SK-N-SH treated with all-trans-retinoic acid at 6 μM for 48 hours (cell line): ENCODE data around the gene MKX.

Source experiments
- ATAC-seq: fragments of 200-7000 bp; cut with Tn5 transposase; 3 replicates; pipeline ENCODE4 v1.9.1; 2020; ENCODE audit warnings: mild to moderate bottlenecking, moderate library complexity
- ARNTL ChIP-seq: fragments of 450-650 bp; formaldehyde crosslinking; IDR thresholded peaks from 2 replicates; pipeline ENCODE4 v1.5.0; 2020; ENCODE audit warnings: low read depth, mild to moderate bottlenecking, moderate library complexity, borderline replicate concordance
- BACH2 ChIP-seq: fragments of 250-450 bp; sonication (Bioruptor Pico); IDR thresholded peaks from 2 replicates; pipeline ENCODE4 v1.9.0; 2021; ENCODE audit warnings: mild to moderate bottlenecking, borderline replicate concordance
- CSRNP3 ChIP-seq: fragments of 250-450 bp; sonication (Bioruptor Pico); IDR thresholded peaks from 2 replicates; pipeline ENCODE4 v1.5.1; 2021; ENCODE audit warnings: mild to moderate bottlenecking, moderate library complexity
- GLIS3 ChIP-seq: fragments of 250-450 bp; sonication (Bioruptor Pico); IDR thresholded peaks from 2 replicates; pipeline ENCODE4 v1.5.0; 2020; ENCODE audit warnings: mild to moderate bottlenecking, moderate library complexity
- ISL1 ChIP-seq: fragments of 250-450 bp; sonication (Bioruptor Pico); IDR thresholded peaks from 2 replicates; pipeline ENCODE4 v2.1.2; 2022; ENCODE audit warnings: mild to moderate bottlenecking, moderate library complexity
- OSR1 ChIP-seq: fragments of 250-450 bp; sonication (Bioruptor Pico); IDR thresholded peaks from 2 replicates; pipeline ENCODE4 v1.8.0; 2022; ENCODE audit warnings: moderate library complexity, mild to moderate bottlenecking, inconsistent platforms
- POU6F1 ChIP-seq: fragments of 250-450 bp; sonication (Bioruptor Pico); IDR thresholded peaks from 2 replicates; pipeline ENCODE4 v1.8.0; 2021; ENCODE audit warnings: low read depth, mild to moderate bottlenecking, moderate library complexity, borderline replicate concordance
- RARB ChIP-seq: fragments of 250-450 bp; sonication (Bioruptor Pico); IDR thresholded peaks from 2 replicates; pipeline ENCODE4 v1.8.0; 2021; ENCODE audit warnings: mild to moderate bottlenecking, moderate library complexity
- SNAI2 ChIP-seq: fragments of 250-450 bp; sonication (Bioruptor Pico); IDR thresholded peaks from 2 replicates; pipeline ENCODE4 v1.5.0; 2020; ENCODE audit warnings: mild to moderate bottlenecking, moderate library complexity
- TCF4 ChIP-seq: fragments of 250-450 bp; sonication (Bioruptor Pico); IDR thresholded peaks from 2 replicates; pipeline ENCODE4 v1.8.0; 2021; ENCODE audit warnings: mild to moderate bottlenecking, moderate library complexity, borderline replicate concordance
- ZC3H10 ChIP-seq: fragments of 250-450 bp; sonication (Bioruptor Pico); IDR thresholded peaks from 2 replicates; pipeline ENCODE4 v1.5.1; 2021; ENCODE audit warnings: mild to moderate bottlenecking, moderate library complexity
- ZFP3 ChIP-seq: fragments of 250-450 bp; sonication (Bioruptor Pico); IDR thresholded peaks from 2 replicates; pipeline ENCODE4 v1.5.0; 2020; ENCODE audit warnings: mild to moderate bottlenecking, moderate library complexity
- ZFP30 ChIP-seq: fragments of 450-650 bp; formaldehyde crosslinking; IDR thresholded peaks from 2 replicates; pipeline ENCODE4 v1.5.0; 2022; ENCODE audit warnings: mild to moderate bottlenecking, moderate library complexity
- ZNF565 ChIP-seq: fragments of 450-650 bp; formaldehyde crosslinking; conservative IDR thresholded peaks from 2 replicates; pipeline ENCODE4 v1.5.0; 2020; ENCODE audit warnings: low read depth, mild to moderate bottlenecking, moderate library complexity
- ZNF70 ChIP-seq: fragments of 450-650 bp; formaldehyde crosslinking; IDR thresholded peaks from 2 replicates; pipeline ENCODE4 v1.5.0; 2020; ENCODE audit warnings: mild to moderate bottlenecking, moderate library complexity
- ZNF8 ChIP-seq: fragments of 450-650 bp; formaldehyde crosslinking; IDR thresholded peaks from 2 replicates; pipeline ENCODE4 v1.5.0; 2020; ENCODE audit warnings: mild to moderate bottlenecking, moderate library complexity
- TF ChIP-seq, protein P1 (sequence below): fragments of 250-450 bp; sonication (Bioruptor Pico); IDR thresholded peaks from 2 replicates; pipeline ENCODE4 v1.8.0; 2020; ENCODE audit warnings: mild to moderate bottlenecking, moderate library complexity, borderline replicate concordance
- TF ChIP-seq, protein P2 (sequence below): fragments of 250-450 bp; sonication (Bioruptor Pico); IDR thresholded peaks from 2 replicates; pipeline ENCODE4 v1.5.1; 2020; ENCODE audit warnings: low read depth, mild to moderate bottlenecking, moderate library complexity
- TF ChIP-seq, protein P3 (sequence below): fragments of 250-450 bp; sonication (Bioruptor Pico); IDR thresholded peaks from 2 replicates; pipeline ENCODE4 v1.5.0; 2020; ENCODE audit warnings: mild to moderate bottlenecking, moderate library complexity

MKX gene

DNA sequence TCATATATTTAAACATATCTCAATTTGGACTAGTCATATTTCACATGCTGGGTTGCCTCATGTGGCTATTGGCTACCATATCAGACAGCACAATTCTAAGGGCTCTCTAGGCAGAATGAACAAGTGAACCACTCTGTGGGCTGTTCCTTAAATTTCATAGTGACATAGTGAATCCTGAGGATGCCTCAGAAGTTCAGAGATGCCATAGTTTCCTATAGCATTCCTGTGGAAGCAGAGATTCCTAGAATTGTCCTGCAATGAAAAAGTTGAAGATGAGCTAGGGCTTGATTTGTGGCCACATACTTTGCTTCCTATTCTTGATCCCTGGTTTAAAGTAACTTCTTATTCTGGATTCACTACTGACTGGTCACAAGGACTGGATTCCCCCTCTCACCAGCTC lies 35.6 kb downstream of the MKX start:
- no peak for ATAC-seq
- TF ChIP-seq GLIS3 (CRISPR knock-in tag) = no peak
- TF ChIP-seq ZFP30 = no peak
- no peak for TF ChIP-seq CSRNP3
- no peak for TF ChIP-seq ZNF565
- TF ChIP-seq RARB (CRISPR knock-in tag) = no peak
- no peak for TF ChIP-seq ZNF8
- TF ChIP-seq TCF4 (CRISPR knock-in tag) = no peak
- no peak for TF ChIP-seq SNAI2 (CRISPR knock-in tag)

GRCh38 chr10:27709304-27709703 lies 36.3 kb downstream of the MKX start:
- ATAC-seq = no peak

DNA sequence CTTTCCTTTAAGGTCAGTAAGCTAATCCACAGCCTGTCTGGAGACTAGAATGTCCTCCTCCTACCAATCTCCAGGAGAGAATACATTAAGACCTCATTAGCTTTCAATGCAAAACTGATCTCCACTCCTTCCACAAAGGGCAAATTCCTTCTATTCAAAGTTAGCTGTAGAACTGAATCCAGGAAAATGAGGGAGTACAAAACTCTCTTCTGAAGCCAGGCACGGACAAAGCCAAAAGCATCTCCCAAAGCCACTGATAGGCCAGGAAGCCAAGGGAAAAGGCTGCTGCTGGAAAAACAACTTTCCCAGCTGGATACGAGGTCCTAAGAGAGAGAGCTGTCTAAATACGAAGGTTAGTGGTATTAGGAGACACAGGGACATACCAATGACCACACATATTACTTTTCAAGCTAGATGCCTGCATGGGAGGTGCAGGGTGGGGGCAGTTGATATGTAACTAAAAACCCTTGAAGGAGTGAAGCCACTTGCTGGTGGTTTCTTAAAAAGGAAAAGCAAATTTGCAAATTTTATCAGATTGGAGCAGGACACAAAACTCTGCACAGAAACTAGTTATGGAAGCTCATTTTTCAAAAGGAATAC lies 43.6 kb downstream of the MKX start:
- TF ChIP-seq ZC3H10 (CRISPR knock-in tag) (no peak), ZNF8 (no peak), SNAI2 (CRISPR knock-in tag) (no peak), GLIS3 (CRISPR knock-in tag) (no peak), RARB (CRISPR knock-in tag) (no peak)
- TF ChIP-seq, protein P1, sequence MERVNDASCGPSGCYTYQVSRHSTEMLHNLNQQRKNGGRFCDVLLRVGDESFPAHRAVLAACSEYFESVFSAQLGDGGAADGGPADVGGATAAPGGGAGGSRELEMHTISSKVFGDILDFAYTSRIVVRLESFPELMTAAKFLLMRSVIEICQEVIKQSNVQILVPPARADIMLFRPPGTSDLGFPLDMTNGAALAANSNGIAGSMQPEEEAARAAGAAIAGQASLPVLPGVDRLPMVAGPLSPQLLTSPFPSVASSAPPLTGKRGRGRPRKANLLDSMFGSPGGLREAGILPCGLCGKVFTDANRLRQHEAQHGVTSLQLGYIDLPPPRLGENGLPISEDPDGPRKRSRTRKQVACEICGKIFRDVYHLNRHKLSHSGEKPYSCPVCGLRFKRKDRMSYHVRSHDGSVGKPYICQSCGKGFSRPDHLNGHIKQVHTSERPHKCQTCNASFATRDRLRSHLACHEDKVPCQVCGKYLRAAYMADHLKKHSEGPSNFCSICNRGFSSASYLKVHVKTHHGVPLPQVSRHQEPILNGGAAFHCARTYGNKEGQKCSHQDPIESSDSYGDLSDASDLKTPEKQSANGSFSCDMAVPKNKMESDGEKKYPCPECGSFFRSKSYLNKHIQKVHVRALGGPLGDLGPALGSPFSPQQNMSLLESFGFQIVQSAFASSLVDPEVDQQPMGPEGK = no peak
- ATAC-seq = no peak

More at GRCh38 chr10:27709304-27709703, 36.3 kb downstream of the MKX start:
- TF ChIP-seq POU6F1 (CRISPR knock-in tag) = no peak
- TF ChIP-seq ZNF70 (CRISPR knock-in tag) = no peak

- TF ChIP-seq, protein P2, sequence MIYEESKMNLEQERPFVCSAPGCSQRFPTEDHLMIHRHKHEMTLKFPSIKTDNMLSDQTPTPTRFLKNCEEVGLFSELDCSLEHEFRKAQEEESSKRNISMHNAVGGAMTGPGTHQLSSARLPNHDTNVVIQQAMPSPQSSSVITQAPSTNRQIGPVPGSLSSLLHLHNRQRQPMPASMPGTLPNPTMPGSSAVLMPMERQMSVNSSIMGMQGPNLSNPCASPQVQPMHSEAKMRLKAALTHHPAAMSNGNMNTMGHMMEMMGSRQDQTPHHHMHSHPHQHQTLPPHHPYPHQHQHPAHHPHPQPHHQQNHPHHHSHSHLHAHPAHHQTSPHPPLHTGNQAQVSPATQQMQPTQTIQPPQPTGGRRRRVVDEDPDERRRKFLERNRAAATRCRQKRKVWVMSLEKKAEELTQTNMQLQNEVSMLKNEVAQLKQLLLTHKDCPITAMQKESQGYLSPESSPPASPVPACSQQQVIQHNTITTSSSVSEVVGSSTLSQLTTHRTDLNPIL = no peak
- TF ChIP-seq ZNF8 (no peak), ZC3H10 (CRISPR knock-in tag) (no peak), BACH2 (no peak), ZFP3 (CRISPR knock-in tag) (no peak), SNAI2 (CRISPR knock-in tag) (no peak), TCF4 (CRISPR knock-in tag) (no peak), OSR1 (CRISPR knock-in tag) (no peak), GLIS3 (CRISPR knock-in tag) (no peak), ISL1 (CRISPR knock-in tag) (no peak), ZNF70 (CRISPR knock-in tag) (no peak), ARNTL (no peak), RARB (CRISPR knock-in tag) (no peak)
- TF ChIP-seq, protein P1 = no peak
- TF ChIP-seq, protein P3, sequence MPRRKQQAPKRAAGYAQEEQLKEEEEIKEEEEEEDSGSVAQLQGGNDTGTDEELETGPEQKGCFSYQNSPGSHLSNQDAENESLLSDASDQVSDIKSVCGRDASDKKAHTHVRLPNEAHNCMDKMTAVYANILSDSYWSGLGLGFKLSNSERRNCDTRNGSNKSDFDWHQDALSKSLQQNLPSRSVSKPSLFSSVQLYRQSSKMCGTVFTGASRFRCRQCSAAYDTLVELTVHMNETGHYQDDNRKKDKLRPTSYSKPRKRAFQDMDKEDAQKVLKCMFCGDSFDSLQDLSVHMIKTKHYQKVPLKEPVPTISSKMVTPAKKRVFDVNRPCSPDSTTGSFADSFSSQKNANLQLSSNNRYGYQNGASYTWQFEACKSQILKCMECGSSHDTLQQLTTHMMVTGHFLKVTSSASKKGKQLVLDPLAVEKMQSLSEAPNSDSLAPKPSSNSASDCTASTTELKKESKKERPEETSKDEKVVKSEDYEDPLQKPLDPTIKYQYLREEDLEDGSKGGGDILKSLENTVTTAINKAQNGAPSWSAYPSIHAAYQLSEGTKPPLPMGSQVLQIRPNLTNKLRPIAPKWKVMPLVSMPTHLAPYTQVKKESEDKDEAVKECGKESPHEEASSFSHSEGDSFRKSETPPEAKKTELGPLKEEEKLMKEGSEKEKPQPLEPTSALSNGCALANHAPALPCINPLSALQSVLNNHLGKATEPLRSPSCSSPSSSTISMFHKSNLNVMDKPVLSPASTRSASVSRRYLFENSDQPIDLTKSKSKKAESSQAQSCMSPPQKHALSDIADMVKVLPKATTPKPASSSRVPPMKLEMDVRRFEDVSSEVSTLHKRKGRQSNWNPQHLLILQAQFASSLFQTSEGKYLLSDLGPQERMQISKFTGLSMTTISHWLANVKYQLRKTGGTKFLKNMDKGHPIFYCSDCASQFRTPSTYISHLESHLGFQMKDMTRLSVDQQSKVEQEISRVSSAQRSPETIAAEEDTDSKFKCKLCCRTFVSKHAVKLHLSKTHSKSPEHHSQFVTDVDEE (CRISPR knock-in tag) = no peak
- ATAC-seq = no peak
Observed at GRCh38 chr10:27699776-27700175, 45.8 kb downstream of the MKX start.
